ENCODE results near the gene TBC1D9. TPM values are rescaled to one million over a fixed set of nuclear protein-coding genes. Genes with fewer than 3 reads are reported as not detected.

Gene TBC1D9
- total RNA-seq, 1 donor from 2014 or later: 22.1 TPM

DNA sequence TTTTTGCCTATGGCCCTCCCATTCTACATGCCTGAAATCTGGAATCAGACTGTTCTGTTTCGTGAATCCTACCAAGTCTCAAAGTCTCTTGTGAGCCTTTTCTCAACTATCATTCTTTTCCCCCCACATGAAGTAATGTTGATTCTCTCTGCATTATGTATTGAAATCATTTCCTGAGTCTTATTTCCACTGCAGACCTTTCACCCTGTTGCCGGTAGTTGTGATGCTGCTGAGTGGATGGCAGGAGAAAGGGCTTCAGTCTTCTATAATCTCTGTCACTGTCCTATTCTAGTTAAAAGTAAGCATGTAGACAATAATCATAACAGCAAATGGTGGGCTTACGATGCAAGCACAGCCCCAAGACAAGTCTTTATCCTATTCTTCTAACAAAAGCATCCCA is 75.0 kb downstream of the TBC1D9 start:
- no peak for DNase-seq (ENCODE audit: extremely low spot score in 2 of 2)
- TF ChIP-seq POLR2AphosphoS5 (IDR thresholded peaks at IDR 0.05; ENCODE audit: insufficient read depth in 1 of 2, low read depth in 1 of 2) (no peak), CTCF (IDR thresholded peaks at IDR 0.05) (no peak), POLR2A (IDR thresholded peaks at IDR 0.05) (no peak)
- Histone ChIP-seq H3K36me3 (peaks cover 0 to 7% of the 10 kb centered on the region in 2 donors), H3K27ac (no peak overlapping the region), H3K27me3 (no peaks in the 10 kb centered on the region), H3K4me3 (no peak overlapping the region), H3K4me1 (no peaks in the 10 kb centered on the region), H3K9me3 (no peaks in the 10 kb centered on the region)
- intact Hi-C loops (cut with DNase I): no loop called here

GRCh38 chr4:140680686-140681085 is 75.5 kb downstream of the TBC1D9 start:
- no peak overlapping the region for H3K27ac ChIP-seq
- TF ChIP-seq POLR2A (IDR thresholded peaks at IDR 0.05) (no peak), CTCF (IDR thresholded peaks at IDR 0.05) (no peak), POLR2AphosphoS5 (IDR thresholded peaks at IDR 0.05; ENCODE audit: insufficient read depth in 1 of 2, low read depth in 1 of 2) (no peak)
- DNase-seq (ENCODE audit: extremely low spot score in 2 of 2): no peak
- H3K4me1 ChIP-seq: no peaks in the 10 kb centered on the region
- peaks cover 0 to 7% of the 10 kb centered on the region in 2 donors for H3K36me3 ChIP-seq
- no peak overlapping the region for H3K4me3 ChIP-seq
- no peaks in the 10 kb centered on the region for H3K27me3 ChIP-seq
- H3K9me3 ChIP-seq: no peaks in the 10 kb centered on the region
- intact Hi-C loops (cut with DNase I): no loop called here

DNA sequence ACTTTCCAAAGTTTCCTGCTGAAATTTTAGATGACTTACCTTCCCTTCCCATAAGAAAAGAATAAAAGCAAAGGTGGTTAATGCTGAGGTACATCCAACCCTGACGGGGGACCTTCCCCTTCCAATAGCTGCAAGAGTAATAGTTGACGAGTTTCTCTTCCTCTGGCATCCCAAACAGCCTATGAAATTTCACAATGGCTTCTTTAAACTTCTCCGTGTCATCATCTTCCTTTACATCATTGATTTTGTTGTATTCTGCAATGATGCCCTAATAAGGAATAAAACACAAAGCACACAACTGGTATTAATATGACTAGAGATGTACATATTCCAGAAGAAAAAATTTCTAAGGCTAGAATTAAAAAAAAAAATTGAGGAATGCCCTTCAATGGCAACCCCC is 76.6 kb downstream of the TBC1D9 start:
- peaks cover 0 to 7% of the 10 kb centered on the region in 2 donors for H3K36me3 ChIP-seq
- H3K27me3 ChIP-seq: no peaks in the 10 kb centered on the region
- DNase-seq (ENCODE audit: extremely low spot score in 2 of 2): no peak
- TF ChIP-seq CTCF (IDR thresholded peaks at IDR 0.05) (no peak), POLR2AphosphoS5 (IDR thresholded peaks at IDR 0.05; ENCODE audit: insufficient read depth in 1 of 2, low read depth in 1 of 2) (no peak), POLR2A (IDR thresholded peaks at IDR 0.05) (no peak)
- intact Hi-C loops (cut with DNase I): no loop called here
- no peaks in the 10 kb centered on the region for H3K9me3 ChIP-seq
- H3K4me1 ChIP-seq: no peaks in the 10 kb centered on the region
- no peak overlapping the region for H3K27ac ChIP-seq
- no peak overlapping the region for H3K4me3 ChIP-seq

DNA sequence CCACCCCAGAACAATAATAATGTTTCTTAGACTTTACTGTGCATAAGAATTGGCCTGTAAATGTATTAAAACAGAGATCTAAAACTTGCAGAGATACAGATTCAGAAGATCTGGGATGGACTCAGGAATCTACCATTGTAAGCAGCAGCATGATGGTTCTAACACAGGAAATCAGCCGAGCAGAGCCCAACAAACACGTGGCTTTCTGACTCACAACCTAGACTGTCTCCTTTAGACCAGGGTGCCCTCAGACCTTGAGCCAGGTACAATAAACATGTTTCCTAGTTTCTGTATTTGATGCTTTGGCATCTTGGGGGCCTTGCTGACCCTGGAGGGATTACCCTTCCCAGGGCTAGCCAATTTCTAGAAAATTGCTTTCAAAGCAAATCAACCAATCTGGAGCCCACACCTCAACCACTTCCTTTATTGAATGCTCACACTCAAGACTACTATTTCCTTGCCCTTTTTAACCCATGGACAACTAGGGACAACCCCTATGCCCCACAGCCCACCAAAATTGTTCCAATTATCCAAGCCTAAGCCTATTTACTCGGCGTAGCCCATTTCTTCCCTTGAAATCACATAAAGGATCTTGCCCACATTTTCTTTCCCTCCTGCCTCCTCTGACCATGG is 80.5 kb downstream of the TBC1D9 start:
- no peak overlapping the region for H3K4me3 ChIP-seq
- no peak for TF ChIP-seq CTCF (IDR thresholded peaks at IDR 0.05)
- TF ChIP-seq POLR2A (IDR thresholded peaks at IDR 0.05): no peak
- TF ChIP-seq POLR2AphosphoS5 (IDR thresholded peaks at IDR 0.05; ENCODE audit: insufficient read depth in 1 of 2, low read depth in 1 of 2): no peak
- intact Hi-C loops (cut with DNase I): no loop called here
- no peaks in the 10 kb centered on the region for H3K27me3 ChIP-seq
- no peak for DNase-seq (ENCODE audit: extremely low spot score in 2 of 2)
- H3K27ac ChIP-seq: no peak overlapping the region
- no peaks in the 10 kb centered on the region for H3K9me3 ChIP-seq
- peaks cover 0 to 7% of the 10 kb centered on the region in 2 donors for H3K36me3 ChIP-seq
- H3K4me1 ChIP-seq: no peaks in the 10 kb centered on the region

DNA sequence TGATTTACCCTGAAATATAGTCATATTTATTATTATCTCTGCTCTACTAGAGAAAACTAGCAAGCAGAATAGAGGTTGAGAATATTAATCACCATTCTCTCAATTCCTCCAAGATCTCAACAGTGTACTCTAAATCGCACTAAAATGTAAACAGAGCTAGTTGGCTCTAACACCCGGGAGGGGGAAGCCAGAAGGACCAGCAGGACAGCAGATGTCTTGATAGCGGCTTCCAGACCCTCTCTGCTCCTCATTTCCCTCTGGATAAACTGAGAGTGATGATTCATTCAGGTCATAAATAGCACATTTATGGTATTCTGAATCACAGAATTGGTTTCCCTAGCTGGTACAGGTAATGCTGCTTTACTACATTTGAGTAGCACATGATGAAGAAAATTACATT is 82.5 kb downstream of the TBC1D9 start:
- DNase-seq (ENCODE audit: extremely low spot score in 2 of 2): no peak
- Histone ChIP-seq H3K9me3 (no peaks in the 10 kb centered on the region), H3K4me3 (no peak overlapping the region), H3K36me3 (peaks cover 0 to 13% of the 10 kb centered on the region in 2 donors), H3K4me1 (no peaks in the 10 kb centered on the region), H3K27ac (no peak overlapping the region), H3K27me3 (no peaks in the 10 kb centered on the region)
- intact Hi-C loops (cut with DNase I): no loop called here
- no peak for TF ChIP-seq CTCF (IDR thresholded peaks at IDR 0.05)
- no peak for TF ChIP-seq POLR2AphosphoS5 (IDR thresholded peaks at IDR 0.05; ENCODE audit: insufficient read depth in 1 of 2, low read depth in 1 of 2)
- TF ChIP-seq POLR2A (IDR thresholded peaks at IDR 0.05): no peak
